Keratinocyte (primary cell): ENCODE measurements around the gene WNT7B. TPM values are rescaled to one million over a fixed set of nuclear protein-coding genes. Genes with fewer than 3 reads are reported as not detected.

Source experiments
- DNase-seq: peaks from one replicate; pipeline ENCODE4 v3.0.0-alpha.2; 2011; ENCODE audit warnings: low read depth, missing footprints, low spot score
- FAIRE-seq: peaks from 2 replicates; lab custom pipeline; 2011; peaks lifted over from hg19 to GRCh38; lab: Jason Lieb, UNC
- H2AFZ ChIP-seq: 2 replicates; pipeline ENCODE4 v1.6.0; 2012; ENCODE audit warnings: low read length, control low read depth, inconsistent platforms; ENCODE audit not compliant: control insufficient read depth
- H3K27ac ChIP-seq: 2 replicates; pipeline ENCODE4 v1.5.1; 2011; ENCODE audit warnings: low read length; ENCODE audit not compliant: control insufficient read depth, insufficient read depth
- H3K27me3 ChIP-seq: 3 replicates; pipeline ENCODE4 v1.6.0; 2011; ENCODE audit warnings: low read length; ENCODE audit not compliant: control insufficient read depth, insufficient read depth; ENCODE audit errors: extremely low read depth
- H3K36me3 ChIP-seq, 2 experiments: 2 replicates in 1 of 2; 3 replicates in 1 of 2; pipeline ENCODE4 v1.5.1; 2011; ENCODE audit warnings: low read length in 2 of 2, mild to moderate bottlenecking in 1 of 2; ENCODE audit not compliant: control insufficient read depth in 2 of 2, insufficient read depth in 2 of 2; ENCODE audit errors: extremely low read depth in 1 of 2
- H3K4me1 ChIP-seq: 3 replicates; pipeline ENCODE4 v1.5.1; 2011; ENCODE audit warnings: low read length; ENCODE audit not compliant: control insufficient read depth, insufficient read depth; ENCODE audit errors: extremely low read depth
- H3K4me2 ChIP-seq: 3 replicates; pipeline ENCODE4 v1.6.0; 2011; ENCODE audit warnings: low read depth, low read length; ENCODE audit not compliant: control insufficient read depth, insufficient read depth; ENCODE audit errors: extremely low read depth
- H3K4me3 ChIP-seq, 3 experiments: fragments of 200-600 bp in 1 of 3; sonication (generic) in 1 of 3; 2 replicates in 2 of 3; 3 replicates in 1 of 3; pipeline ENCODE4 v1.5.1; 2011 to 2016; ENCODE audit warnings: low read length in 3 of 3, mild to moderate bottlenecking in 3 of 3, control low read depth in 2 of 3, inconsistent platforms in 1 of 3, low read depth in 1 of 3, mixed read lengths in 1 of 3, mixed run types in 1 of 3, moderate library complexity in 1 of 3; ENCODE audit not compliant: control insufficient read depth in 2 of 3, insufficient read depth in 2 of 3; ENCODE audit errors: extremely low read depth in 1 of 3
- H3K79me2 ChIP-seq: 2 replicates; pipeline ENCODE4 v1.6.0; 2012; ENCODE audit warnings: low read length; ENCODE audit not compliant: control insufficient read depth, insufficient read depth
- H3K9ac ChIP-seq: 3 replicates; pipeline ENCODE4 v1.6.0; 2011; ENCODE audit warnings: low read length; ENCODE audit not compliant: control insufficient read depth, insufficient read depth; ENCODE audit errors: extremely low read depth
- H3K9me1 ChIP-seq: 3 replicates; pipeline ENCODE4 v1.6.0; 2011; ENCODE audit warnings: low read length; ENCODE audit not compliant: control insufficient read depth, insufficient read depth; ENCODE audit errors: extremely low read depth
- H3K9me3 ChIP-seq: 2 replicates; pipeline ENCODE4 v1.5.1; 2012; ENCODE audit warnings: low read depth, low read length; ENCODE audit not compliant: control insufficient read depth
- H4K20me1 ChIP-seq: 3 replicates; pipeline ENCODE4 v1.6.0; 2011; ENCODE audit warnings: low read length; ENCODE audit not compliant: control insufficient read depth, insufficient read depth; ENCODE audit errors: extremely low read depth
- CTCF ChIP-seq, 3 experiments: IDR thresholded peaks in 1 of 3; conservative IDR thresholded peaks in 1 of 3; optimal IDR thresholded peaks in 1 of 3; 2 replicates in 2 of 3; 3 replicates in 1 of 3; pipeline versions ENCODE3 to v1.5.1; 2011; ENCODE audit warnings: low read length in 3 of 3, mild to moderate bottlenecking in 3 of 3, moderate library complexity in 2 of 3, control low read depth in 1 of 3, inconsistent platforms in 1 of 3; ENCODE audit not compliant: insufficient read depth in 2 of 3; ENCODE audit errors: extremely low read depth in 1 of 3
- EZH2 ChIP-seq: IDR thresholded peaks from one replicate; pipeline ENCODE4 v1.6.1; 2012; ENCODE audit warnings: inconsistent platforms, mild to moderate bottlenecking, low read length, moderate library complexity
- dilution Hi-C: fragments of 300-500 bp; cut with MboI; formaldehyde crosslinking; loops from one replicate; pipeline ENCODE4 v1.7.0; 2020; ENCODE audit warnings: low sequenced_read_pairs; ENCODE audit not compliant: extremely low pct_ligation_motif_present
- polyA plus RNA-seq, 5 experiments: library from polyadenylated mRNA; depleted of rRNA in 3 of 5; stranded (reverse) in 3 of 5; stranded (forward) in 1 of 5; unstranded in 1 of 5; fragments of >200 nt; gene quantifications; 1 replicate in 1 of 5; 2 replicates in 3 of 5; 3 replicates in 1 of 5; pipeline versions ENCODE4 v1.2.1 to v1.2.3, GENCODE V29; 2011 to 2012; ENCODE audit warnings: missing spikeins in 2 of 5, low read depth in 1 of 5, low replicate concordance in 1 of 5

The WNT7B gene
- polyA plus RNA-seq, 1 donor (not counting 4 experiments of a cell fraction or from before 2014, with no cell fraction given): 1.7 TPM

- no peak for TF ChIP-seq CTCF (optimal IDR thresholded peaks at IDR 0.05 in 1 of 3, IDR thresholded peaks at IDR 0.05 in 1 of 3, conservative IDR thresholded peaks at IDR 0.05 in 1 of 3; ENCODE audit: extremely low read depth in 1 of 3, insufficient read depth in 2 of 3, low read length in 3 of 3)
- no peak for TF ChIP-seq EZH2
- no peak for FAIRE-seq
- H3K4me2 ChIP-seq: no peak overlapping the region
- no peaks in the 10 kb centered on the region for H4K20me1 ChIP-seq
- peaks cover 2% of the 10 kb centered on the region for H3K79me2 ChIP-seq
- no peak overlapping the region for H3K9ac ChIP-seq
- H2AFZ ChIP-seq: no peak overlapping the region
- dilution Hi-C loops: no loop called here
- H3K9me3 ChIP-seq: no peaks in the 10 kb centered on the region
- no peak overlapping the region for H3K4me3 ChIP-seq
- H3K4me1 ChIP-seq: peaks cover 18% of the 10 kb centered on the region
- H3K36me3 ChIP-seq: no peaks in the 10 kb centered on the region
- H3K9me1 ChIP-seq: no peaks in the 10 kb centered on the region
- H3K27ac ChIP-seq: no peak overlapping the region
- no peak for DNase-seq
- no peaks in the 10 kb centered on the region for H3K27me3 ChIP-seq
Observed at GRCh38 chr22:45942344-45942743, 34.6 kb downstream of the WNT7B start.

- no peak overlapping the region for H3K27ac ChIP-seq
- no peak for FAIRE-seq
Observed at GRCh38 chr22:45938913-45939312, 38.0 kb downstream of the WNT7B start.

More at GRCh38 chr22:45938913-45939312, 38.0 kb downstream of the WNT7B start:
- Histone ChIP-seq H3K4me1 (peaks cover 33% of the 10 kb centered on the region), H3K36me3 (no peaks in the 10 kb centered on the region), H4K20me1 (no peaks in the 10 kb centered on the region), H3K4me3 (no peak overlapping the region), H2AFZ (no peak overlapping the region), H3K9ac (no peak overlapping the region), H3K27me3 (no peaks in the 10 kb centered on the region), H3K9me3 (no peaks in the 10 kb centered on the region), H3K4me2 (no peak overlapping the region), H3K79me2 (peaks cover 2% of the 10 kb centered on the region), H3K9me1 (no peaks in the 10 kb centered on the region)
- no peak for TF ChIP-seq CTCF (optimal IDR thresholded peaks at IDR 0.05 in 1 of 3, IDR thresholded peaks at IDR 0.05 in 1 of 3, conservative IDR thresholded peaks at IDR 0.05 in 1 of 3; ENCODE audit: extremely low read depth in 1 of 3, insufficient read depth in 2 of 3, low read length in 3 of 3)
- TF ChIP-seq EZH2: no peak
- dilution Hi-C loops: no loop called here
- no peak for DNase-seq
